ENCODE results near the gene GALNT11.
"Not testable (repeated sequence)": the region's sequence is repeated elsewhere in the genome, so short reads cannot be mapped to it uniquely, and the experiment has no call there.

GALNT11 gene

DNA sequence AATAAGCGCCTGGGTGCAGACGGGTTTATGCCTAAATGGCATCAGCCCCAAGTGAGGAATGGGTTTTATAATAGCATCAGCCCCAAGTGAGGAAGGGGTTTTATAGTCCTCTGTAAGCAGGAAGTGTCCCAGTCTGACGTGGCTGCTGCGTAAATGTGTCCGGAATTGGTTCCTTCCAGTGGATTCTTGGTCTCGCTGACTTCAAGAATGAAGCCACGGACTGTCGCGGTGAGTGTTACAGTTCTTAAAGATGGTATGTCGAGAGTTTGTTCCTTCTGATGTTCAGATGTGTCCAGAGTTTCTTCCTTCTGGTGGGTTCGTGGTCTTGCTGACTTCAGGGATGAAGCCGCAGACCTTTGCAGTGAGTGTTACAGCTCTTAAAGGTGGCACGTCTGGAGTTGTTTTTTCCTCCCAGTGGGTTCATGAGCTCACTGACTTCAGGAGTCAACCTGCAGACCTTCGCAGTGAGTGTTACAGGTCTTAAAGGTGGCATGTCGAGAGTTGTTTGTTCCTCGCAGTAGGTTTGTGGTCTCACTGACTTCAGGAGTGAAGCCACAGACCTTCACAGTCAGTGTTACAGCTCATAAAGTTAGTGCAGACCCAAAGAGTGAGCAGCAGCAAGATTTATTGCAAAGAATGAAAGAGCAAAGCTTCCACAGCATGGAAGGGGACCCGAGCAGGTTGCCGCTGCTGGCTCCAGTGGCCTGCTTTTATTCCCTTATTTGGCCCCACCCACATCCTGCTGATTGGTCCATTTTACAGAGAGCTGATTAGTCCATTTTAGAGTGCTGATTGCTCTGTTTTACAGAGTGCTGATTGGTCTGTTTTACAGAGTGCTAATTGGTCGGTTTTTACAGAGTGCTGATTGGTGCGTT is 2.3 kb downstream of the GALNT11 start:
- not testable (repeated sequence) for DNase-seq

DNA sequence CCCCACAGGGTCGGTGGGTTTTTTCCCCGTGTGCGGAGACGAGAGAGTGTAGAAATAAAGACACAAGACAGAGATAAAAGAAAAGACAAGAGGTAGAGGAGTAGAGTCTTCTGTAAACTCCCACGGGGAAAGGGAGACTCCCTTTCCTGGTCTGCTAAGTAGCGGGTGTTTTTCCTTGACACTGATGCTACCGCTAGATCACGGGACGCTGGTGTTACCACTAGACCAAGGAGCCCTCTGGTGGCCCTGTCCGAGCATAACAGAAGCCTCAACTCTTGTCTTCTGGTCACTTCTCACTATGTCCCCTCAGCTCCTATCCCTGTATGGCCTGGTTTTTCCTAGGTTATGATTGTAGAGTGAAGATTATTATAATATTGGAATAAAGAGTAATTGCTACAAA is 4.6 kb downstream of the GALNT11 start:
- not testable (repeated sequence) for DNase-seq

DNA sequence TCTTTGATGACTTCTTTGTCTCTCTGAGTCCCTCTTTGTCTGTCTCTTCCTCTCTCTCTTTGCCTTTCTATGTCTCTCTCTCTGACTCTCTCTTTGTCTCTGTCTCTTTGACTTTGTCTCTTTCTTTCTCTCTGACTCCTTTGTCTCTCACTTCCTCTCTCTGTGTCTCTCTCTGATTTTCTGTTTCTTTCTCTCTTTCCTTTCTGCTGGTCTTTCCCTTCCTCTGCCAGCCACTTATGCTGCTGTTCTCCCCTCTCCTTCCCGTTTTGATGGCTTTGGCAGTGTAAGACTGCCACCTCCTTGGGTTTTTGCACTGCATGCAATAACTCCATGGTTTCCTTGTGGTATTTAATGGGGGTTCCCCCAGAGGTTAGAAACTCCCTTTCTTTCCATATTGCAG is 5.2 kb downstream of the GALNT11 start:
- DNase-seq = not testable (repeated sequence)

DNA sequence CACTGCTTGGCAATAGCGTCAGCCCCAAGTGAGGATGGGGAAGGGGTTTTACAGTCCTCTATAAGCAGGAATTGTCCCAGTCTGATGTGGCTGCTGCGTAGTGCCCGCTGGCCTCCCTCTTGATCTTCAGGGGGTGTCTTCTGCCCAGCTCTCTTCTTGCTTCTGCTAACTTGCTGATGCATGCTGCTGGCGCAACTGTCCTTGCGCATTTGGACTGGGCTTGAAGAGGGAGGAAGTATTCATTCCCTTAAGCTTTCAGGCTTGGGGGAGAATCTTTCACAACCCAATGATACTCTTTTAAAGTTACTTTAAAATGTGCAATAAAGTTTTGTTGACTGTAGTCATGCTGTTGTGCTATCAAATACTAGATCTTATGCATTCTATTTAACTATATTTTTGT is 10.3 kb downstream of the GALNT11 start:
- no peak for DNase-seq

DNA sequence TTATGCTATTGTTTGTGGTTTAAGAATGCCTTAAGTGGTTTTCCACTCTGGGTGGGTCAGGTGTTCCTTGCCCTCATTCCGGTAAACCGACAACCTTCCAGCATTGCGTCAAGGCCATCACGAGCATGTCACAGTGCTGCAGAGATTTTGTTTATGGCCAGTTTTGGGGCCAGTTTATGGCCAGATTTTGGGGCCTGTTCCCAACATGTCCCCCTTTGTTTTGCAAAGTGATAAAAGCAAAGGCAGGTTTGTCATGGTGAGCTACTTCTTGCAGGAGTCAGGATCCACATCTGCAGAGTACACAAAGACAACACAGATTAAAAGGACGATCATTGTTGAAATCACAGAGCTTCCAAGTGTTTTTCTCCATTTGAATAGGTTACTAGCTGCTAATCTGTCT is 12.9 kb downstream of the GALNT11 start:
- DNase-seq = not testable (repeated sequence)

DNA sequence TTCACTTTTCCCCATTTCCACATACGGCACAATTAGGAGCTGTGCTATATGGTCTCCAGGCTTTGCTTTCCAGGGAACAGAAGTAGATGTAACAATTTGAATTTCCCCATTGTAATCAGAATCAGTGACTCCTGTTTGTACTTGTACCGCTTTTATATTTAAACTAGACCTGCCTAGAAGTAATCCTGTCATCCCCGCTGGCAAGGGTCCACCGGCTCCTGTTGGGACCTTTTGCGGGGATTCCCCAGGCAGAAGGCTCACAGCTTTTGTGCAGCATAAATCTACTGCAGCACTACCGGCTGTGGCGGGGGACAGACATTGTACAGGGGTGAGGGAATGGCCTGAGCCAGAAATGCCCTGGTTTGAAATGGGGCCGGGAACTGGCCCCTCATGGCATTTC is 17.6 kb downstream of the GALNT11 start:
- DNase-seq = not testable (repeated sequence)

DNA sequence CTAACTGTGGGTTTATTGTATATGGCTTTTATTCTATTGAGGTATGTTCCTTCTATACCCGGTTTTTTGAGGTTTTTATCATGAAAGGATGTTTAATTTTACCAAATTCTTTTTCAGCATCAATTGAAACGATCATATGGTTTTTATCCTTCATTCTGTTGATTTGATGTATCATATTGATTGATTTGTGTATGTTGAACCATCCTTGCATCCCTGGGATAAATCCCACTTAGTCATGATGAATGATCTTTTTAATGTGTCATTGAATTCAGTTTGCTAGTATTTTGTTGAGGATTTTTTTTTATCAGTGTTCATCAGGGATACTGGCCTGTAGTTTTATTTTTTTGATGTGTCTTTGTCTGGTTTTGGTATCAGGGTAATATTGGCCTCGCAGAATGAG is 19.4 kb downstream of the GALNT11 start:
- DNase-seq = not testable (repeated sequence)

DNA sequence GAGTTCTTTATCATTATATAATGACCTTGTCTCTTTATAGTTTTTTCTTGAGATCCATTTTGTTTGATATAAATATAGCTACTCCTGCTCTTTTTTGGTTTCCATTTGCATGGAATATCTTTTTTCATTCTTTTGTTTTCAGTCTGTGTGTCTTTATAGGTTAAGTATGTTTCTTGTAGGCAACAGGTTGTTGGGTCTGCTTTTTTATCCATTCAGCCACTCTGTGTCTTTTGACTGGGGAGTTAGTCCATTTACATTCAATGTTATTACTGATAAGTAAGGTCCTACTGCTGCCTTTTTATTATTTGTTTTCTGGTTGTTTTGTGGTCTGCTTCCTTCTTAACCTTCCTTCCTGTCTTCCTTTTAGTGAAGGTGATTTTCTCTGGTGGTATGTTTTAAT is 21.1 kb downstream of the GALNT11 start:
- no peak for DNase-seq

DNA sequence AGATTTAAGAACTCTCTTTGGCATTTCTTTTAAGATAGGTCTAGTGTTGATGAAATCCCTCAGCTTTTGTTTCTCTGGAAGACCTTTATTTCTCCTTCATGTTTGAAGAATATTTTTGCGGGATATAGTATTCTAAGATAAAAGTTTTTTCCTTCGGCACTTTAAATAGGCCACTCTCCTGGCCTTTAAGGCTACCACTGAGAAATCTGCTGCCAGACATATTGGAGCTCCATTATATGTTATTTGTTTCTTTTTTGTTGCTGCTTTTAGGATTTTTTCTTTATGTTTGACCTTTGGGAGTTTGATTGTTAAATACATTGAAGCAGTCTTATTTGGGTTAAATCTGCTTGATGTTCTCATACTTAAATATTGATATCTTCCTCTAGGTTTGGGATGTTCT is 22.6 kb downstream of the GALNT11 start:
- DNase-seq = no peak

DNA sequence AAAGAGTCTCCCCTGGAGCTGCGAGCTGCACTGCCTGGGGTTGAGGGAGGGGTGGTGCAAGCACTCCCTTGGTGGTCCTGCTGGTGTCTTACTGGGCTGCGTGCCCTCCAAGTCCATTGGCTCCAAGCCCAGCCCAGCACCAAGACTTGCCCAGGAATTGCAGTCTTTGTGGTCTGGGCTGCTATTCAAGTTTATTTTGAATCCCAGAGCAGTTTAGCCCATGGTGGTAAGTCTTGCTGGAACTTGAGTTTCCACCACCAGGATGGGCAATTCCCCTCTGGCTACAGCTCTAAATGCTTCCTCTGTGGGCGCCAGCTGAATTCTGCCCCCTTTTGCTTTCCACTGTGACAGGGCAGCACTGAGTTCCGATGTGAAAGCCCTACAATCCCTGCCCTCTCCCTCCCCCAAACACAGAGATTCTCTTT is 25.1 kb downstream of the GALNT11 start:
- no peak for DNase-seq

DNA sequence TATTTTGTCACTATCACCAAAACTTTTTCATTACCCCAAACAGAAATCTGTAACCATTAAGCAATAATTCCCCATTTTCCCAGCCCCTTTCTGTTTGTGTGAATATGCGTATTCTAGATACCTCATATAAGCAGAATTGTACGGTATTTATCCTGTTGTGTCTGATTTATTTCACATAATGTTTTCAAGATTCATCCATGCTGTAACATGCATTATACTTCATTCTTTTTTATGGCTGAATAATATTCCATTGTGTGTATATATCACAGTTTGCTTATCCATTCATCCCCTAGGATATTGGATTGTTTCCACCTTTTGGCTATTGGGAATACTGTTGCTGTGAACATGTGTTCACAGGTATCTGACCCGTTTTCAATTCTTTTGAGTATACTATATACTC is 26.5 kb downstream of the GALNT11 start:
- no peak for DNase-seq

DNA sequence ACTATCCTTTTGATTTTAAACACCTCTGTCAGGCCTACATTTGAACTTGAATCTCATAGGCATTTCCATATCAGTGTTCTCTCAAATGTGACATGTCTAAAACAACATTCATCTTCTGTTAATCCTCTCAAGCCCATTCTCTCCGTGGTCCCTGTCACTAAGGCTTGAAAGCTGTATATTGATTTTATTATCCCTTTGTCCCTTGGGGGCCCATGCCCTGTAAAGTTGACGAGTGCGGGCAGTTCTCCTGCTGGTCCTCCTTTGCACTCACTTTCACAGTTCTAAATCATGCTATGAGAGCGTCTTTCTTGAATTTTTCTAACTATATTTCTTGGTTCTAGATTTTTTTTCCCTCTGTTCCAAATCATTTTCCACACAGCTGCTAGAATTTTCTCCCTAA is 27.3 kb downstream of the GALNT11 start:
- no peak for DNase-seq

DNA sequence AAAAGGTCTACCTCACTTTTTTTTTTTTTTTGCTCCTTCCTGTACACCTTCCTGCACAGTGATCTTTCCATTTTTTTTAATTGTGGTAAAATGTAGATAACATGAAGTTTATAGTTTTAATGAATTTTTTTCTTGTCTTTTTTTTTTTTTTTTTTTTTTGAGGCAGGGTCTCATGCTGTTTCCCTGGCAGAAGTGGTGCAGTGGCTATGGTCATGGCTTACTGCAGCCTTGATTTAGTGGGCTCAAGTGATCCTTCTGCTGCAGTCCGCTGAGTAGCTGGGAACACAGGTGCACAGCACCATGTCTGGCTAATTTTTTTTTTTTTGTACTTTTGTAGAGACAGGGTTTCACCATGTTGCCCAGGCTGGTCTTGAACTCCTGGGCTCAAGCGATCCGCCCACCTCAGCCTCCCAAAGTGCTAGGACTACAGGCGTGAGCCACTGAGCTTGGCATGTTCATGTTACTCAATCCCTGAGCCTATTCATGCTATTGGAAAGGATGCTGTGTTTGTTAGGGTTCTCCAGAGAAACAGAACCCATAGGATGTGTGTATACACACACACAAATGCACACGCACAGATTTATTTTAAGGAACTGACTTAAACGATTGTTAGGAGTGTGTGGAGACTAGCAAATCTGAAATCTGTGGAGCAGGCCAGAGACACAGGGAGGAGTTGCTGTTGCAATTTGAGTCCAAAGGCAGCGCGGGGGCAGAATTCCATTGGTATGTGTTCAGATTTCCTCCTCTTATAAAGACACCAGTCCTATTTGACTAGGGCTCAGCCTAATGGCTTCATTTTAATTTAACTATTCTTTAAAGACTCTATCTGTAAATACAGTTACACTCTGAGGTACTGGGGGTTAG is 29.1 kb downstream of the GALNT11 start:
- DNase-seq = no peak

DNA sequence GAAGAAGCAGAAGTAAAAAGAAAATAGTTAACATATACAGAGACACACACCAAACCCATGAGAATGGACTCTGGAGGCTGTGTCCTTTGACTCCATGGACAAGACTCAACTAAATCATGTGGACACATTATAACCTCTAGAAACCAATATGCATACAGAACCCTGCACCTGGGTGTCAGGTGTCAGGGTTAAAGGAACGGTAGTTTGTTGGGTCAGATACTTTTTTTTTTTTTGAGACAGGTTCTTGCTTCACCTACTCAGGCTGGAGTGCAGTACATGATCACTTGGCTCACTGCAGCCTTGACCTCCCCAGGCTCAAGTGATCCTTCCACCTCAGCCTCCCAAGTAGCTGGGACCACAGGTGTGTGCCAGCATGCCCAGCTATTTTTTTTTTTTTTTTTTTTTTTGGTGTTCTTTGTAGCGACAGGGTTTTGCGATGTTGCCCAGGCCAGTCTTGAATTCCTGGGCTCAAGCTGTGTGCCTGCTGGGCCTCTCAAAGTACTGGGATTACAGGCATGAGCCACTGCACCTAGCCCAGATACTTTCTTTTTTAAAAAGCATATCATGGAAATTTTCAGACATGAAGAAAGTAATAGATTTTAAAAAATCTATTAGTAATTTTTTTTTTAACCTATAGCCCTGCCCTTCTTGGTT is 31.3 kb downstream of the GALNT11 start:
- no peak for DNase-seq

DNA sequence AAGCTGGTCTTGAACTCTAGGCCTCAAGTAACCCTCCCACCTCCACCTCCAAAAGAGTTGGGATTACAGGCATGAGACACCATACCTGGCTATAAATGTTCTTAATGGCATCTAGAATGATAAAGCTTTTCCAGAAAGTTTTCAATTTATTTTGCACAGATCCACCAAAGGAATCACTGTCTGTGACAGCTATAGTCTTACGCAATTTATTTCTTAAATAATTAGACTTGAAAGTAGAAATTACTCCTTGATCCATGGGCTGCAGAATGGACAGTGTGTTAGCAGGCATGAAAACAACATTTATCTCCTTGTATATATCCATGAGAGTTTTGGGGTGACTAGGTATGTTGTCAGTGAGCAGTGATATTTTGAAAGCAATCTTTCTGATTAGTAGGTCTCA is 33.8 kb downstream of the GALNT11 start:
- no peak for DNase-seq

DNA sequence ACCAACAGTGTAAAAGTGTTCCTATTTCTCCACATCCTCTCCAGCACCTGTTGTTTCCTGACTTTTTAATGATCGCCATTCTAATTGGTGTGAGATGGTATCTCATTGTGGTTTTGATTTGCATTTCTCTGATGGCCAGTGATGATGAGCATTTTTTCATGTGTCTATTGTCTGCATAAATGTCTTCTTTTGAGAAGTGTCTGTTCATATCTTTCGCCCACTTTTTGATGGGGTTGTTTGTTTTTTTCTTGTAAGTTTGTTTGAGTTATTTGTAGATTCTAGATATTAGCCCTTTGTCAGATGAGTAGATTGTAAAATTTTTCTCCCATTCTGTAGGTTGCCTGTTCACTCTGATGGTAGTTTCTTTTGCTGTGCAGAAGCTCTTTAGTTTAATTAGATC is 35.6 kb downstream of the GALNT11 start:
- DNase-seq = not testable (repeated sequence)

DNA sequence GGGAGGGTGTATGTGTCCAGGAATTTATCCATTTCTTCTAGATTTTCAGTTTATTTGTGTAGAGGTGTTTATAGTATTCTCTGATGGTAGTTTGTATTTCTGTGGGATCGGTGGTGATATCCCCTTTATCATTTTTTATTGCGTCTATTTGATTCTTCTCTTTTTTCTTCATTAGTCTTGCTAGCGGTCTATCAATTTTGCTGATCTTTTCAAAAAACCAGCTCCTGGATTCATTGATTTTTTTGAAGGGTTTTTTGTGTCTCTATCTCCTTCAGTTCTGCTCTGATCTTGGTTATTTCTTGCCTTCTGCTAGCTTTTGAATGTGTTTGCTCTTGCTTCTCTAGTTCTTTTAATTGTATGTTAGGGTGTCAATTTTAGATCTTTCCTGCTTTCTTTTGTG is 37.7 kb downstream of the GALNT11 start:
- not testable (repeated sequence) for DNase-seq

DNA sequence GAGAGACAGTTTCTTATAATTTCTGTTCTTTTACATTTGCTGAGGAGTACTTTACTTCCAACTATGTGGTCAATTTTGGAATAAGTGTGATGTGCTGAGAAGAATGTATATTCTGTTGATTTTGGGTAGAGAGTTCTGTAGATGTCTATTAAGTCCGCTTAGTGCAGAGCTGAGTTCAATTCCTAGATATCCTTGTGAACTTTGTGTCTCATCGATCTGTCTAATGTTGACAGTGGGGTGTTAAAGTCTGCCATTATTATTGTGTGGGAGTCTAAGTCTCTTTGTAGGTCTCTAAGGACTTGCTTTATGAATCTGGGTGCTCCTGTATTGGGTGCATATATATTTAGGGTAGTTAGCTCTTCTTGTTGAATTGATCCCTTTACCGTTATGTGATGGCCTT is 38.3 kb downstream of the GALNT11 start:
- DNase-seq = not testable (repeated sequence)

DNA sequence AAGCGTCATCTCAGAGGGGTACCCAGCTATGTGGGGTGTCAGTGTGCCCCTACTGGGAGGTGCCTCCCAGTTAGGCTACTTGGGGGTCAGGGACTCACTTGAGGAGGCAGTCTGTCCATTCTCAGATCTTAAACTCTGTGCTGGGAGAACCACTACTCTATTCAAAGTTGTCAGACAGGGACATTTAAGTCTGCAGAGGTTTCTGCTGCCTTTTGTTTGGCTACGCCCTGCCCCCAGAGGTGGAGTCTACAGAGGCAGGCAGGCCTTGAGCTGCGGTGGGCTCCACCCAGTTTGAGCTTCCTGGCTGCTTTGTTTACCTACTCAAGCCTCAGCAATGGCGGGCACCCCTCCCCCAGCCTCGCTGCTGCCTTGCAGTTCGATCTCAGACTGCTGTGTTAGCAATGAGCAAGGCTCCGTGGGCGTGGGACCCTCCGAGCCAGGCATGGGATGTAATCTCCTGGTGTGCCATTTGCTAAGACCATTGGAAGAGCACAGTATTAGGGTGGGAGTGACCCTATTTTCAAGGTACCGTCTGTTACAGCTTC is 40.4 kb downstream of the GALNT11 start:
- DNase-seq = not testable (repeated sequence)

DNA sequence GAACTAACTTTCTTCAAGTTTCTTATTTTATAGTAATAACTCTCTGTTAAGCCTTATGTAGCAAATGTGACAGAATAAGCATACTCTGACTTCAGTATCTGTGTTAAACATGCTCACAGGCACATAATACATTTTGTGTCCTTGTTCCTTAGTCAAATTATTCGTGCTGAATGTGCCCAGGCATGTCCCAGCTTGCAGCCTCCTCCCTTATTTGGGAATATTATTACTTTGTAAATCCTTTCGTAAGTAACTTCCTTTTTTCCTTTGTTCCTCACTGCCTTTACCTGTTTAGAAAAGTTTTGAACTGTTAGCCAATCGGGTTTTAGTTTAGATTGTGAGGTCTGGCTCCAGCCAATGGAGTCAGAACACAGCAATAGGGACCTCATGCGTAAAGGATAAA is 46.9 kb downstream of the GALNT11 start:
- no peak for DNase-seq

DNA sequence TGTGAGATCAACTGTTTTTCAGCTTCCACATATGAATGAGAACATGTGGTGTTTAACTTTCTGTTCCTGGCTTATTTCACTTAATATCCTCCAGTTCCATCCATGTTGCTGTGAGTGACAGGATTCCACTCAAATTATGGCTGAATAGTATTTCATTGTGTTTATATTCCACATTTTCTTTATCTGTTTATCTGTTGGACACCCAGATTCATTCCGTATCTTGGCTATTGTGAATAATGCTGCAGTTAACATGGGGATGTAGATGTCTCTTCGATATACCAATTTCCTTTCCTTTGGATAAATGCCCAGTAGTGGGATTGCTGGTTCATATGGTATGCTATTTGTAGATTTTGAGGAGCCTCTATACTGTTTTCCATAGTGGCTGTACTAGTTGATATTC is 47.9 kb downstream of the GALNT11 start:
- no peak for DNase-seq

DNA sequence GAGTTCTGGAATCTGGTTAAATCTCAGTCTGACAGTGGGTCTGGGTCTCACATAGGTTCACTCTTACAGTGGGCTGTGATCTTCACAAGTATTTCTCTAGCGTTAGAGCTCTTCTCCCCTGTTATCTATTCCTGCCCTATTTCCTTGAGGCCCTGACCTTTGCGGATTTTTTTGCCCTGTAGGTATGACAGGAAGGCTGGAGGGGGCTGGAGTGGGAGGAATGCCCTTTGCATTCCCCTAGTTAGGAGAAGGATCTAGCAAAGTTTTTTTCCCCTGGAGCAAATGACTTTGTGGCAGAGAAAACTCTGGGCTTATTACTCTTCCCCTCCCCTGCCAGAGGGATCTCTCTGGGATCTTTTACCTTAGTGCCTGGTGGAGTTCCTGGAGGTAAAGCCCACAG is 49.2 kb downstream of the GALNT11 start:
- DNase-seq = no peak

DNA sequence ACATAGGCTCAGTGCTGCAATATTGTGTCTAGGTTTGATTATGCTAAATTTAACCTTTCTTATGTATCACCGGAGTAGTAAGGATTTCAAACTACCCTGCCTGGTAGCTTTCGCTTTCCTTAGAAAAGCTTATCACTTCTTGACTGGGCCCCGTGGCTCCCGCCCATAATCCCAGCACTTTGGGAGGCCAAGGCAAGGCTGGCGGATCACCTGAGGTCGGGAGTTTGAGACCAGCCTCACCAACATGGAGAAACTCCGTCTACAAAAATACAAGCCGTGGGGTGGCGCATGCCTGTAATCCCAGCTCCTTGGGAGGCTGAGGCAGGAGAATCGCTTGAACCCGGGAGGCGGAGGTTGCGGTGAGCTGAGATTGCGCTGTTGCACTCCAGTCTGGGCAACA is 49.9 kb downstream of the GALNT11 start:
- DNase-seq = not testable (repeated sequence)
